GM19238 (cell line): ENCODE data around the gene C4orf54.

ENCODE experiments used
- DNase-seq: peaks from one replicate; pipeline ENCODE4 v3.0.0; 2011; ENCODE audit warnings: low spot score; ENCODE audit not compliant: insufficient read length

The C4orf54 gene

DNA sequence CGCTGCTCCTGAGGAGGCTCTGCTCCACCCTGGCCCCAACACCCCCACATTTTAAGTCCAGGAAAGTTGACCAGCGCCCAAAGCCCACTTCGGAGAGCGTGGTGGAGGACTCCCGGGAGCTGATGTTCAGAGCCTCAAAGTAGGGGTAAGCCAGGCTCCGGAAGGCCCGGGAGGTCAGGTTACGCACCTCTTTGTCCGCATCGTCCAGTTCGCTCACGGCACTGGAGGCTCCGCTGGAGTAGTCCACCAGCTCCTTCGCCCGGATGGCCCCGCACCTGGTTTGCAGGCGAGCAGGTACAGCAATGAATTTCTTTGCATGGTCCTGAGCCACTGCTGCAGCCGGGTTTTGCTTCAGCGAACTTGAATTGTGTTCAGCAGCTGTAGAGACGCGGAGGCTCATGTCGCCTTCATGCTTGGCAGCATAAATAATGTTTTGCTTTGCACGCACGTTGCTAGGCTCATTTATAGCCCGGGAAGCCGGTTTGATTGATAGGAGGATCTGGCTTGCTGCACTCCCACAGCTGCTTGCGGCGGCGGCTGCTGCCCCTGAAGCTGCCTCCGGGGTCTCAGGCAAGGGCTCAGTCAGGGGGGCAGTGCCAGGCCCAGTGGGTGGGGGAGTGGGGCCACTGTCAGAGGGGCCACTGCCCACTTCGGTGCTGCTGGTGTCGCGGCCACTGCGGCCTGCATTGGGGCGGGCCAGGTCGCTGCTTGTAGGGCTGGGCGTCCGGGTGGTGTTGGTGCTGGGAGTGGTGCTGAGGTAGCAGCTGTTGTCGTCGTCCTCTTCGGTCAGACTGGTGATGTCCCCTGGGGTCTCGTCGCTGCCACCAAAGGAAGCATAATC lies 4.8 kb downstream of the C4orf54 start:
- DNase-seq, result no peak

GRCh38 chr4:99651811-99652485 lies 5.7 kb downstream of the C4orf54 start:
- DNase-seq, result no peak

- no peak for DNase-seq
Measured at GRCh38 chr4:99651016-99651769, 6.4 kb downstream of the C4orf54 start.

- DNase-seq, result no peak
Measured at GRCh38 chr4:99649778-99650177, 7.8 kb downstream of the C4orf54 start.

GRCh38 chr4:99649208-99649607 lies 8.4 kb downstream of the C4orf54 start:
- no peak for DNase-seq

GRCh38 chr4:99648321-99648720 lies 9.3 kb downstream of the C4orf54 start:
- DNase-seq, result no peak

DNA sequence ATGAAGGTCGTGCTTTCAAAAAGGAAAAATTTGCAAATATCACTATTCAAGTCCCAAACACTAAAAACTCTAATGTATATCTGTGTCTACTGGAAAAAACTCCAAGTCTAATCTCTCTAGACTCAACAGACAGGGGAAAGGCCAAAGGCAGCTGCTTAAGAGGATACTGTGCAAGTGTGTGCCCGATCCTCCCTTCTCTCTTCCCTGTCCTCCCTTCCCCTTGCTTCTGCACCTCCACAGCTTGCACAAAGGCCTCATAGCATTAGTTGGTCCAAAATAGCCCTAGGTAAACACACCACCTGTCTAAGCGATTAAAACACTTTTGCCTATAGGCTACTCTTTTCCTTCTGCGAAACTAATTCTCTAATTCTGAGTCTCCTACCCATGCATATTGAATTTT lies 10.6 kb downstream of the C4orf54 start:
- DNase-seq, result no peak

- no peak for DNase-seq
Measured at GRCh38 chr4:99645638-99646037, 12.0 kb downstream of the C4orf54 start.

DNA sequence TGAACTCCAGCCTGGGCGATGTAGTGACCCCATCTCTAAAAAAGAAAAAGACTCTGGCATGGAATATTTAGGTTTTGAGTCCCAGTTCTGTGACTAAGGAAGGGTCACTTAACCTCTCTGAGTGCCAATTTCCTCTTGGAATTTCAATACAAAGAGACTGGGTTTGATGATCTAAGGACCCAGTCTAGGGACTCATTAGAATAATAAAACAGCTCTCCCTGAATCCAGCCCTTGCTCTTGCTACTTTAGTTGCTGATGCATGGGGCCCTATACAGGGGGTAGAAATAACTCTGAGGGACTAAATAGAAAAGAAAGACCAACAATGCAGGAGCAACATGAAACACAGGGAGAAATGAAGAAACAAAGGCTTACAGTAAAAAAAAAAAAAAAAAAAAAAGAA lies 12.6 kb downstream of the C4orf54 start:
- no peak for DNase-seq

DNA sequence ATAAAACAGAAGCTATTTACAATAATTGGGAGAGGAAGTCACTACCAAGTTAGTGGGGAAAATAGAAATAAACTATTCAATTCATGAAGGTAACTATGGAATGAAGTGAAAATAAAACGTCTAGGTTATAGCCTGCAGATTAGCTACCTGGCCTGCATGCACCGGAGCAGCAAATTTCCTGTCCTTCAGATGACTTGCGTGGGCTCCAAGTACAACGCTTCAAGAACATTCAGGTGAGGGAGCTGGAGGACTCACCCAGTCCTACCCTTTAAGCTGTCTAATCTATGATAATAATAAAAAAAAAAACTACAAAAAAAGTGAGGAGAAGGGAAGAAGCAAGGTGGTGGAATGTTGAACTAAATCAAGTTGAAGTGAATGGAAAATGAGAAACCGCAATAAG lies 13.2 kb downstream of the C4orf54 start:
- no peak for DNase-seq

DNA sequence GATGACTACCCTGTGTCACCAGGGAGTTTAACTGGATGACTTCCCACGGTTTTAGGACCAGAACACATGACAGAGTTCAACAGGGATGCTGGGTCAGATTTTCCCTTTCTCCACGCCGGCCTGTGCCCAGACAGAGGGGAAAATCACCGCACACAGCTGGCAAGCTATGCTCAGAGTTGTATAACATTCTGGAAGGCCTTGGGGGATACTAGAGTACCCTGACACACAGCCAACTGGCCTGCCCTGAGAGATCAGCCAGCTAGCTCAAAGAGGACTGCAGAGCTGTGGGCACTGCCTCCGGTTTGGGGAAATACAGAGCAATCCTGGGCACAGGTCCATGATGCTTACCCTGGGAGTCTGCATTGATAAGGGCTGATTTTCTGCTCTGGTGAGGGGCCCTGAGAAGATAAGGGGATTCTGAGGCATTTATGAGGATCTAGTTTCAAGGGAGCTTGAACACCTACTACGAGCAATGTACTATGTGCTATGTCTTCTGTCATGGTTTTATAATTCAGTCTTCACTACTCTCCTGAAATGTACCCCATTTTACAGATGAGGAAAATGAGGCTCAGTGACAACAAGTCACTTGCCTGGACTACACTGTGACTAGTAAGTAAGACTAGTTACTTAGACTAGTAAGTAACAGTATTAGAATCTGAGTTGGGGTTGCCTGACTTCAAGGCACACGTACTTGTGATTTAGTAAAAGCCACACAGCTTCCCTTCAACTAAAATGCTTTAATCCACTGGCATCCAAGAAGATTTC lies 14.7 kb downstream of the C4orf54 start:
- DNase-seq, result no peak

DNA sequence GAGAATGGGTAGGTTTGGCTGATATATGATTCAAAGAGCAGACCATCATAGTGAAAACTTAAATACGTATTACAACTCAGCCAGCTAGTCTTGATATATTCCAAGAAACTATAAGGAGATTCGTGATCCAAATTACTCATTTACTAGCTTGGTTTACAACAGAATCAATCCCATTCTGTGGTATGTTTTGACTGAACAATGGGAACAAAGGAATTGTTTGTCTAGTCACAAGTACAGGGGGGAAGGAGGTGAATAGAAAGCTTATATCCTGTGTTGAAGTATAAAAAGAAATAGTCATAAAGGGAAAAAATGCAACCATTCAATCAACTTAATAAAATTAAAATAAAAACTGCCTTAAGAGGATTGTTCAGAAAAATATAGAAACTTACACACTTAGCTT lies 17.0 kb downstream of the C4orf54 start:
- no peak for DNase-seq

DNA sequence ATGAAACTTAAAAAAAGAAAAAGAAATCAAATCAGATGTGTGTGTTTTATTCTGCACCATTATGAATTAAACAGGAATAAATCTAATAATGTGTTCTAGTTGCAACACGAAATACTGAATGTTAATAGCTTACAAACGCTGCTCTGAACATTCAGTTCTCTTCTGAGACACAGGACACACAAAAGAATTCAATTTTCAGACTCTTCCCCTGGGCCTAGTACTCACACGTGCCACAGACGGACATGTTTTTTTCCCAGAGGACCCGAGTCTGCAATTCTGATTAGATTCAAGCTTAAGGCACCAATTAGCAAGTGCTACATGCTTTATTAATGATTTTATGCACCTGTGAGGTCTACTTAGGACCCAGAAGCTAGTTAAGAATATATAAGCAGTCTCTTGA lies 20.5 kb downstream of the C4orf54 start:
- DNase-seq, result no peak

DNA sequence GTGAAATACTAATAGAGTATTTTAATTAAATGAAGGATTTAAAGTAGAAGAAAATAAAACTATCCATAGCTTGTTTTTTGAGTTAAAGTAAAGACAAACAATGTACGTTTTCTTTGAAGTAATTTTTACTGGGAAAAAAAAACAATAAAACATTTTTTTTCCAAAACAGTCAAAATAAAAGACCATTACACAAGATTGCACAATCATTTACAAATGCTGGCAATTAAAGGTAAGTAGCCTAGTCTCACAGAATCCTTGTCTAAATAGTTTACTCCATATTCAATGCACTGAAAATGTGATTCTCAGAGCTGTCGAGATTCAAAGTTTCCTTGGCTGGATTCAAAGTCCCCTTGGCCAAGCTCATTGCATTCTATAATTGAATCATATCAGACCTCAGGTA lies 21.2 kb downstream of the C4orf54 start:
- no peak for DNase-seq

GRCh38 chr4:99635601-99636000 lies 22.0 kb downstream of the C4orf54 start:
- DNase-seq, result no peak

DNA sequence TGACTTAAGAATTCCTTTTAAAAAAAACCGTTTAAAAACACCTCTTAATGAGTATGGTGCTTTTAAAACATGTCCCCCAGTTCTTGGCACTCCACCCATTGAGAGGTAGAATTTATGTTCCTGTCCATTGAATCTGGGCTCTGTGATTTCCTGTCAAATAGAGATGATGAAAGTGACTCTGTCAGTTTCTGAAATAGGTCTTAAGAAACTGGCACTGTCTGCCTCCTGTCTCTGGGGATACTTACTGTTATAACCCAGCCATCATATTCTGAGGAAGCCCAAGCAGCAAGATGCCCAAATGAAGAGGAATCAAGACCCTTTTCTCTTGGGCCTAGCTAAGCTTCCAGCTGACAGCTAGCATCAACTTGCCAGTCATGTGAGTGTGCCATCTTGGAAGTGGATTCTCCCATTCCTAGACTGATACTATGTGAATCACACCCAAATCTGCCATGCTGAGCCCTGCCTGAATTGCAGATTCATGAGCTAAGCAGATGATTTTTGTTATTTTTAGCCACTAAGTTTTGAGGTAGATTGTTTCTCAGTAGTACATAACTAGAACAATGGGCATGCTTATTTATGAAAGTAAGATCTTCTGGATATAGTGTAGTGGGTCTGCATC lies 22.8 kb downstream of the C4orf54 start:
- DNase-seq, result no peak

- DNase-seq, result no peak
Measured at GRCh38 chr4:99633772-99634171, 23.9 kb downstream of the C4orf54 start.

- DNase-seq, result no peak
Measured at GRCh38 chr4:99630857-99631360, 26.7 kb downstream of the C4orf54 start.

GRCh38 chr4:99629962-99630554 lies 27.6 kb downstream of the C4orf54 start:
- no peak for DNase-seq

DNA sequence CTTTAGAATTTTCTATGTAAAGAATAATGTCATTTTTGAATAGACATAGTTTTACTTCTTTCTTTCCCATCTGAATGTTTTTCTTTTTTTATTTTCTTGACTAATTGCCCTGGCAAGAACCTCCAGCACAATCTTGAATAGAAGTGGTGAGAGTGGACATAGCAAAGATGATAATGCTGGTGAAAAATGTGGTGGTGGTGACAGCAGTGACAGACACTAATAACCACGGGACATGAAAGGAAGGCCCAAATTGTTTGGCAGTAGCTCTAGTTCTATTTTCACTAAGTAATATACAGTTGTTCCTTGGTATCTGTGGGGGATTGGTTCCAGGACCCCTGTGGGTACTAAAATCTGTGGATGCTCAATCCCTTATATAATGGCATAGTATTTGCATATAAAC lies 29.6 kb downstream of the C4orf54 start:
- DNase-seq, result no peak
